HL-60/S4 (cell line): ENCODE results near the gene SMTNL1.

Source experiments
- in situ Hi-C: fragments of 300-500 bp; cut with MboI; formaldehyde crosslinking; loops from 2 replicates; pipeline ENCODE4 v1.14.3; 2022; ENCODE audit warnings: low sequenced_read_pairs

SMTNL1 gene, protein sequence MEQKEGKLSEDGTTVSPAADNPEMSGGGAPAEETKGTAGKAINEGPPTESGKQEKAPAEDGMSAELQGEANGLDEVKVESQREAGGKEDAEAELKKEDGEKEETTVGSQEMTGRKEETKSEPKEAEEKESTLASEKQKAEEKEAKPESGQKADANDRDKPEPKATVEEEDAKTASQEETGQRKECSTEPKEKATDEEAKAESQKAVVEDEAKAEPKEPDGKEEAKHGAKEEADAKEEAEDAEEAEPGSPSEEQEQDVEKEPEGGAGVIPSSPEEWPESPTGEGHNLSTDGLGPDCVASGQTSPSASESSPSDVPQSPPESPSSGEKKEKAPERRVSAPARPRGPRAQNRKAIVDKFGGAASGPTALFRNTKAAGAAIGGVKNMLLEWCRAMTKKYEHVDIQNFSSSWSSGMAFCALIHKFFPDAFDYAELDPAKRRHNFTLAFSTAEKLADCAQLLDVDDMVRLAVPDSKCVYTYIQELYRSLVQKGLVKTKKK

GRCh38 chr11:57536947-57537619, at the start of gene SMTNL1:
TSS of gene SMTNL1 (plus strand) at chr11:57537595. CDS start at chr11:57542643, 5,048 bp downstream.
- in situ Hi-C loops, result no loop called here

DNA sequence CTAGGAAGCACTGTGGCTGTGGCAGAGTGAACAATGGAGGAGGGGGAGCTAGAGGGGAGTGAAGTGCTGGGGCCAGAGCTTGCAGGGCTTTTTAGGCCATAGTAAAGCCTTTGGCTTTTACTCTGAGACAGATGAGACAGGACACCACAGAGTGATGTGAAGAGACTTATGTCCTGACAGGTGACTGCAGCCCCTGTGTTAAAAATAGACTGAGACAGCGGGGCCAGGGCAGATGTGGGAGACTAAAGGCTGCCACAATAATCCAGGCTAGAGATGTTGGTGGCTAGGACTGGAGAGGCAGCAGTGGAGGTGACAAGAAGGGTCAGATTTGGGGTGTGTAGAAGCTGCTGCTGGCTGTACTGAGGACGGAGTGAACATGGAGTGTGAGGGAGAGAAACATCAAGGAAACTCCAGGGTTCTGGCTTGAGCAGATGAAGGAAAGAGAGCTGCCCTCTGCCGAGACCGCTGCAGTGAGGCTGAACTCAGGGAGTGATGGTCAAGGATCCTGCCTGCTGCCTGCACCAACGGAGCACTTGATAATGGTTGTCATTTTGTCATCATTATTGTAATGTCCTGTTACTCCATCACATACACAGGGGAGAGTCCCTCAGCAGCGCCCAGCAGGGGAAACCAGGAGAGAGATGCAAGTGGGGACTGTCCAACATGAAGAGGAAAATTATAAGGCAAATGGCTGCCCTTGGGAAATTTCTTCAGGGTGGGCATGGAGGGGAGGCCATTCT, 49.3 kb upstream of the SMTNL1 start:
- in situ Hi-C loops, result no loop called here

- in situ Hi-C loops, result no loop called here
Observed at GRCh38 chr11:57490456-57491248, 46.7 kb upstream of the SMTNL1 start.

DNA sequence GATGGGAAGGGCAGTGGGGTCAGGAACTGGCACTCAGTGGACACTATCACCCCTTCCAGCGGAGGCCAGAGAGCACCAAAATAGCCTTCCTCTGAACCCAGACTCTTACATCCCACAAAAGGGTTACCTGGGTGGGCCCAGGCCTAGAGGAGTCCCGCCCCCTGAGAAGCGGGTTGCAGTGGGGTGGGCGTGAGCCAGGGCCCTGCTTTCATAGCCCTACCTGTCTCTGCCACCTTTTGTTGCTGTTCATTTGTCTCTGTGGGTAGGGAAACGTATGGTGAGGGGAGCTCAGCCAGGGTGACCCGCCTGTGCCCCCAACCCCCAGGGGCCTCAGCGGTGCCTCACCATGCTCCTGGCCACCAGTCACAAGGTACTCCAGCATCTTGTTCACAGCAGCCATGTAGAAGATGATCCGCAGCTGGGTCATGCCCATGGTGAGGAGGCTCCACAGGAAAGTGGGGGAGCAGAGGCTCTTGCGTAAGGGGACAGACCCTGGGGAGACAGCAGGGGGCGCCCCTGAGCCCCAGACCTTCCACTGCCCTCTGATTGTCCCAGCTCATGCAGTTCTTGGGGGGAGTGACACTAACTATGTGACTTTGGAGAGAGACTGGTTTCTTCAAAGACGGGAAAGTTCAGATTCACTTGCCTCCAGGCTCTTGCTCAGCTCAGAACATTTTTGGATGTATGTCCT, 45.9 kb upstream of the SMTNL1 start:
- in situ Hi-C loops, result no loop called here

- in situ Hi-C loops, result no loop called here
Observed at GRCh38 chr11:57493507-57494503, 43.6 kb upstream of the SMTNL1 start.

GRCh38 chr11:57496109-57496820, 41.1 kb upstream of the SMTNL1 start:
- in situ Hi-C loops, result no loop called here

DNA sequence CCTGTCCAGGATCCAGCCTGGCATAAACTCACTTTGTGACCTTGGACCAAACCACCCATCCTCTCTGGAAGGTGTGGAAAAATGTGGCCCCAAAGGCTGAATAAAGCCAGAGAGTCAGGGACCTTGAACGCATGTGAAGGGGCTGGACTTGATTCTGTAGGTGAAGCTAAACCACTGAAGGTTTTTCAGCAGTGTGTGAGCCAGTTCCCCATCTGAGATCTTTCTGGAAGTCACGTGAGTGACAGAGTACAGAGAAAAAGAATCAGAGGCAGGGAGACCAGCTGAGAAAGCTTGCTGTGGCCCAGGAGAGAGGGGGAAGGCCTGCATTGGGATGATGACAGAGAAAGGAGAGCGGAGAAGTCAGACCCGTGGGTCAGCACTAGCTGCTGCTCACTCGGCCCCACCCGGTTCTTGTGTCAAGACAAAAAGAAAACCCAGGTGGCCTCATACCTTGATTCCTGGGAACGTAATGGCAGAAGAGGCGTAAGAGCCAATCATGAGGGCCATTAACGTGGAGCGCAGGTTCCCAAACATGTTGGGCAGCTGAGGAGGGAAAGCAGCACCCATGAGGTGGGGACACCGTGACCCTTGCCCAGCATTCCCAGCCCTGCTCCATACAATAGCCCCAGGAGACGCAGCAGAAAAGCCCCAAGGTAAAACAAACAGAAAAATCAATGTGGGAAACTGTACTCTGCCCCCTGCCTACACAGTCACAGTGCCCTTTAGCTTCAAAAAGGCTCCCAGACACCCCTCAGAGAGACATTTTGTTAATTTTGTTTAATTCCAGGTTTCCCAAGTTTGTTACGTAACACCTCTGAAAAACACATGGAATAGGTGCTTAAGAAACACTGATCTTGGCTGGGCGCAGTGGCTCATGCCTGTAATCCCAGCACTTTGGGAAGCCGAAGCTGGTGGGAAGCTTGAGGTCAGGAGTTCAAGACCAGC, 39.8 kb upstream of the SMTNL1 start:
- in situ Hi-C loops, result no loop called here

GRCh38 chr11:57498540-57498939, 38.9 kb upstream of the SMTNL1 start:
- in situ Hi-C loops, result no loop called here

GRCh38 chr11:57499413-57499982, 37.9 kb upstream of the SMTNL1 start:
- in situ Hi-C loops, result no loop called here

GRCh38 chr11:57499983-57500461, 37.4 kb upstream of the SMTNL1 start:
- in situ Hi-C loops, result no loop called here

DNA sequence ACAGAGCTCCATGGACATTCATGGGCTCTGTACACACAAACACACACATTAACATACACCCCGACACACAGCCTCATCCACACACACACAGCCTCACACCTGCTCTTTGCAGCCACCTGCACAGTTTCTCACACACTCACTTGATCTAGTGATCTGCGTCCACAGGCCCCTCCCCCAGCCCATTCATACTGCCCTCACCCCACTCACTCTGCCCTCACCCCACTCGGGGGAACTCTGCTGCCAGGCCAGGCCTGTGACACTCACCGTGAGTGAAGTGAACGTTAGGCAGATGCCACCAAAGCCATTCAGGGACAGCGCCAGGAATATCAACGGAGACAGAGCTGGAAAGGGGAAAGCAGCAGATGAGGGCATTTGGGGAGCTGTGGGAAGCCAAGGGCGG, 36.9 kb upstream of the SMTNL1 start:
- in situ Hi-C loops, result no loop called here

GRCh38 chr11:57500926-57501325, 36.5 kb upstream of the SMTNL1 start:
- in situ Hi-C loops, result no loop called here

- in situ Hi-C loops, result no loop called here
Observed at GRCh38 chr11:57501953-57502352, 35.4 kb upstream of the SMTNL1 start.

DNA sequence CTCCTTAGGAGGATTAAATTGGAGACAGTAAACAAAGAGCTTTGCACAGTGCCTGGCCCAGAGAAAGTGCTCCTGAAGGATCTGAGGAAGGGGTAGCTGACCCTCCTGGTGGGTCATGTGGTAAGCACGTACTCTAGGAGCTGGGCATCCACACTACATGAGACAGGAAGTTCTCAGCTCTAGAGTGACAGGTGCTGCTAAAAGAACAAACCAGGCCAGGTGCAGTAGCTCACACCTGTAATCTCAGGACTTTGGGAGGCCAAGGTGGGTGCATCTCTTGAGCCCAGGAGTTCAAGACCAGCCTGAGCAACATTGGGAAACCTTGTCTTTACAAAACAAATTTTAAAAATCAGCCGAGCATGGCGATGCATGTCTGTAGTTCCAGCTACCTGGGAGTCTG, 35.0 kb upstream of the SMTNL1 start:
- in situ Hi-C loops, result no loop called here

- in situ Hi-C loops, result no loop called here
Observed at GRCh38 chr11:57502870-57503269, 34.5 kb upstream of the SMTNL1 start.

- in situ Hi-C loops, result no loop called here
Observed at GRCh38 chr11:57504511-57504910, 32.9 kb upstream of the SMTNL1 start.

DNA sequence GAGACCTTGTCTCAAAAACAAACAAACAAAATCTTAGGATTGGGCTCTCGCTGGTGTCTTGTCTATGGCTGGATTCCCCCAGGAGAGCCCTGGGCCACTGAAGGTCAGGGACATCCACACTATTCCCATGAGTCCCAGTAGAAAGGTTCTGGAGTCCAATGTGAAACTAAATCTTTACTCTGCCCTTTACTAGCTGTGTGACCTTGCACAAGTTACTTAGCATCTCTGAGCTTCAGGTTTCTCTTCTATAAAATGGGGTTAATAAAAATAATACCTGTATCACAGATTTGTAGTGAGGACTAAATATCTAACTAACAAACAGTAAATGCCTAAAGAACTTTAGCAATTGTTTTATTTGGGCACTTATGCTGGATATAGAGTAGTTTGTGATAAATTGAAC, 30.9 kb upstream of the SMTNL1 start:
- in situ Hi-C loops, result no loop called here
